HG02763 (cell line): Measurements from ENCODE around the gene MET.

Source experiments
- ATAC-seq: cut with Tn5 transposase; IDR thresholded peaks from one replicate; pipeline ENCODE4 v1.9.1; 2021; ENCODE audit warnings: mild to moderate bottlenecking, moderate library complexity; ENCODE audit not compliant: unreplicated experiment

MET gene

DNA sequence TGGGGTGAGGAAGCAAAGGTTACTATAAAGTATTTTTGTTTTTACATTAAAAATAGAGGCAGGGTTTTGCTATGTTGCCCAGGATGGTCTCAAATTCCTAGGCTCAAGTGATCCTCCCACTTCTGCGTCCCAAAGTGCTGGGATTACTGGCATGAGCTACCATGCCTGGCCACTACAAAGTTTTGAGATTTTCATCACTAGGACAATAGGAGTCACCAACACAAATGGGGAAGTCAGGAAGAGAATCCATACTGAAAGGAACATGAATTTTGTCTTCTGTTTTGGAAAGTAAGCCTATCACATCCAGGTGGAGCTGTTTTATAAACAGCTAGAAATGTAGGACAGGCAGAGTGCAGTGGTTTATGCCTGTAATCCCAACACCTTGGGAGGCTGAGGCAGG, 170.4 kb downstream of the MET start:
- no peak for ATAC-seq

- ATAC-seq = no peak
These were observed 171.4 kb downstream of the MET start for GRCh38 chr7:116843378-116843777.
